HG03139 (cell line): ENCODE data around the gene MAOA.

Experiments used
- ATAC-seq: cut with Tn5 transposase; IDR thresholded peaks from one replicate; pipeline ENCODE4 v1.9.1; 2021; ENCODE audit not compliant: unreplicated experiment

The MAOA gene

DNA sequence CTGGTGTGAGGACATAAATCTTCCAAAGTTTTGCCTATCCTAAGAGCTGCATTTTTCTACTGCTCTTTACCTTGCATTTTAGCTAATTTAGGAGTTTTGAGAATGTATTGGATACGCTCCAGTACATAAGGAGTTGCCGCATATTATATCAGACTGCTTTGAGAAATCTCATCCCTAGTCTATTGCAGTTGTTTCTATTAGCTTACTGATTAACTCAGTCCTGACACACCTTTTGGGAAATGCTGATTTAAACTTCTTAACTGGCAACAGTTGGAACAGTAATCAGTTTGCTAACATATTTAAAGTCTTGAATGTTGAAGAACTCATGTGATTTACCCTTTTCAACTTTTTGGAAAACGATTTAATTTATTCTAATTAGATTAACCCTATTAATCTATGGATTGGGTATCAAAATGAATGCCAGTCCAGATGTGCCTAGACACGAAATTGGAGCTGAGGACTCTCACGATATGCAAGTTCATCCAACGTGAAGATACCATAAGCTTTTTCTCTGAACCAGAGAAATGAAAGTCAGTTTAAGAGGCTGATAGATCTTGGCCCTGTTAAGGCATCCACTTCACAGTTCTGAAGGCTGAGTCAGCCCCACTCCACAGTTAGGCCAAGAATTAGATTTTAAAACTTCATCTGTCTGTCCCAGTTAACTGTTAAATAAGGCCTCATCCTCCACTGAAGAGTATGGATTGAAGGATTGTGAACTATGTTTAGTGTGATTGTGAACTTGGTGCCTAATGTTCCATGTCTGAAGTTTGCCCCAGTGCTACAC is 90.0 kb downstream of the MAOA start:
- no peak for ATAC-seq

DNA sequence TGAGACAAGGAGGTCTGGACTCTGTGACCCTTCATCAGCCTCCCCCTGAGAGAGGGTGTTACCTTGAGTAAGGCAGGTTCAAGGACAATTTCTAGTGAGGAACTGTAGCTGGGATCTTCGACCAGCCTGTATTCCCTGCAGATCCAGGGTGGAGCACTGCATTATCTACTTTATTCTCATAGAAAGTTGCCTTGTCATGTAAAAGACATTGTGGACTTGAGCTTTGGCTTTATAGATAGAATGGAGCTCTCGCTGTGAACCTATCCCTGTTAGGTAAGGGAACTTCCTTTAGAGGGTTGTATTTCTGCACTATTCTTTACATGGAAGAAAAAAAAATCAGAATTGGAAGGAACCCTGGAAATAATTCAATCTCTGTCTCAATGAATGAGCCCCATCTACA is 91.4 kb downstream of the MAOA start:
- no peak for ATAC-seq

DNA sequence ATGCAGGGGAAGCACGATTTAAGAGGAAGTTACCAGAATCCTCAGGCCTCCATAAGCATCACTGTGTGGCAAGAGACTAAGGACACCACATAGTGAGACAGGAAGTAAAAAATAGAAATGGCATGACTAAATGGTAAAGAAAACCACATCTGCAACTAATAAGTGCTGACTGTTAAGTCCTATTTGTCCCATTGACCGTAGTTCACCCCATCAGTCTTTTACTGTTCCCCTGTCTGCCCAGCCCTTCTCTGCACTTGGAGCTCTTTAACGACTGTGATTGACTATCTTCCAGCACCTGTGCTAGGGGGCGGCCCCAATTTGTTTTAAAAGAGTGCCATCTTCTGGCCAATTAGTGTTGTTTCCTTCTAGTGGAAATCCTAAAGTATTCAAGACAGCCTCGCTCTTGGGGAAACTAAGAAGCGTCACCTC is 94.2 kb downstream of the MAOA start:
- ATAC-seq: no peak

DNA sequence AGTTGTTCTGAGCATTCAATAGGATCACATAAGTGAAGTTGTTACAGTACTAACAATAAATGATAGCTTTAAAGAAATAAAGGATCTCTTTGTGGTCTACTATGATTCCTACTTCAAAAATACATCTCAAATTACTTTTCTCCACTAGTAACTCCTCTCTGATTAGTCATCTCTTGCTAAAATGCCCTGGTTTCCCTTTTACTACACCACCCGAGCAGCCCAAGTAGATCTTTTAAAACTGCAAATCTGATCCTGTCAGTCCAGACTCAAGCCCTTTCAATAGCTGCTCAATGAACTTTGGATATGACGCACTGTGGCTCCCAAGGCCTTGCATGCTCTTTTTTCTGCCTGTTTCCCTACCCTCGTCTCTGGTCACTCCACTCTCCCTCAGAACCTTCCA is 97.5 kb downstream of the MAOA start:
- ATAC-seq: no peak

DNA sequence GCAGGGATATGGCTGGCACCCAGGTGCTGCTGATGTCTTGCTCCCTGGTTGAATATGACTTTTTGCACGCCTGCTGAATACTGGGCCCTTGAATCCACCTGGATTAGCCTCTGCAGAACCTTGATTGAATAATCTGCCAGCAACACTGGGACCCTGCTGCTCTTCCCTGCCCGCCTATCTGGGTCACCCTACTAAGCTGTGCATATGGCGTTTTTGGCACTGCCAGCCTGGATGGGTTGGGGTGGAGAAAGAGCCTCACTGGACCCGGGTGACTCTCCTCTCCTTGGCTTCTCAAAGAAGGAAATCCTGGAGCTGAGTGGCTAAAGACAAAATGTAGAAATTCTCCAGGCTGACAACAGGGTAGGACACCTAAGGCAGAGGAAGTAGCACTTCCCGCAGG is 100.0 kb downstream of the MAOA start:
- no peak for ATAC-seq

DNA sequence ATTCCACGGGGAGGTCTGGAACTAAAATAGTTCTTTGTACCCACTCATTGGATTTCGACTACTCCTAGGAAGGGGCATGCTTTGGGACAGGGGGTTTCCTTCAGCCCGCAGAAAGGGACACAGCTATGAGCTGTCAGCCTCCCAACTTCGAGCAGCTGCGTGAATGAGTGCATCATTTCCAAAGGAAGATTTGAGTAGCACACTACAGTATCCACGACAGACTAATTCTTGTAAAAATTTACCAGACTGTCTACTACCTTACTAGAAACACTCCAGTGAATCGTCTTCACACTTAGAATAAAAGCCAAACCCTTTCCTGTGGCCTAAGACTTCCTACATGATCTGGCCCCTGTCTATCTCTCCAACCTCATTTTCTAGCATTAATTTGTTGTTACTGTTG is 101.9 kb downstream of the MAOA start:
- no peak for ATAC-seq

DNA sequence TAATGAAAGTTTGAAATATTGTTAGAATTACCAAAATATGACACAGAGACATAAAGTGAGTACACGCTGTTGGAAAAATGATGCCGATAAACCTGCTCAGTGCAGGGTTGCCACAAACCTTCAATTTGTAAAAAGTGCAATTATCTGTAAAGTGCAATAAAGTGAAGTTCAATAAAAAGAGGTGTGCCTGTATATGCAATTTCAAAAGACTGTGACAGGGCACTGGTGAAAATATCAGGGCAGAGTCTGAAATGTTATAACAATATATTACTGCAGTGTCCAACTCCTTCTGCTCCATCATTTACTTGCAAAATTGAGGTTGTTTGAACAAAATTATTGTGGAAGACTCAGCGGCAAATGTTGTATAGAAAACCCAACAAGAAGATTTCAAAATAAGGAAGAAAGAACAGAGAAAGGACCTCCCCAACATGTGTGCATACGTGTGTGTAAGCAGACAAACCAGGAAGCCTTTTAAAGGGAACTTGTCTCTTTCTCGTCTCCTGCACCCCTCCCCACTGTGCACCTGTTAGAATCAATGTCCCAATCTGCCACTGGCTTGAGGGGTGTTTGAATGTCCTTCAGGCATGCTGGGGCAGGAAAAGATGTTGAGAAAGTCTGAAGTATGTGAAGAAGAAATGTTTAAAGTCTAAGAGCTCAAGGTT is 130.0 kb downstream of the MAOA start:
- ATAC-seq: no peak
